ENCODE results near the gene RBCK1. TPM values are rescaled to one million over a fixed set of nuclear protein-coding genes. Genes with fewer than 3 reads are reported as not detected.
"Not testable (repeated sequence)": the region's sequence is repeated elsewhere in the genome, so short reads cannot be mapped to it uniquely, and the experiment has no call there.

Gene RBCK1
- total RNA-seq, 1 donor from 2014 or later: 67.0 TPM

DNA sequence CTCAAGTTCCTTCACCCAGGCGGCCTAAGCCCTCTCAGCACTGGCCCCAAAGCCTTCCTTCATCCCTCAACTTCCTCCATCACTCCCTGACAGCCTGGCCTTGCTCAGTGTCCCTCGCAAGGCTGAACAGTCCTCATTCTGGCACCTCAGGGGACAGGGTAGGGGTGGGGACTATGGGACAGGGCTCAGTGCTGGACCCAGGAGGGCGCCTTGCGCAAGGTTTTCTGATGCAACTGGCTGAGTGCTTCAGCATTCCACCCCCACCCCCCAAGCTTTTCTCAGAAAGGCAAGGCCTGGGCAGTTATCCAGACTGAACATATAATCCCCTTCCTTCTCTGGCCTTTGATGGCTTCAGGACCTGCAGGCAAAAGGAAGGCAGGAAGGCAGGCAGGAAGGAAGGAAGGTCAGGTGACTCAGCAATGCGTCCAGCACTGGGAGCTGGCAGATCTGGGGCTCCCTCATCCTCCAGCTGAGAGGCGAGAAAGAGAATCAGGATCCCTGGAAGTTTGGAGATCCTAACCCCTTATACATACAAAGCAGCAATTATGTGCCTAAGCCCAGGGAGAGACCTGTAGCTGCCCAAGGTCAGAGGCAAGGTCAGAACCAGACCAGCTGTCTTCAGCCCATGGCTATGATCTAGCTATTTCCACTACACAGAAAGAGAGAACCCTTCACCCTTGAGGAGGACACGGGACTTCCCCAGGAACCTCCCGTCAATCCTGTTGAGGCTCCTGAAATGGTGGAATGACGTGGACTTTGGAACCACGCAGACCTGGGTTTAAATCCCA, 36.1 kb upstream of the RBCK1 start:
- Histone ChIP-seq H3K27ac (no peak overlapping the region), H3K4me1 (peaks cover 18% of the 10 kb centered on the region), H3K36me3 (no peaks in the 10 kb centered on the region), H3K4me3 (no peak overlapping the region), H3K9me3 (no peaks in the 10 kb centered on the region), H3K27me3 (no peaks in the 10 kb centered on the region)
- DNase-seq (ENCODE audit: extremely low spot score in 2 of 2): no peak
- intact Hi-C loops (cut with DNase I): no loop called here
- TF ChIP-seq, protein P1, sequence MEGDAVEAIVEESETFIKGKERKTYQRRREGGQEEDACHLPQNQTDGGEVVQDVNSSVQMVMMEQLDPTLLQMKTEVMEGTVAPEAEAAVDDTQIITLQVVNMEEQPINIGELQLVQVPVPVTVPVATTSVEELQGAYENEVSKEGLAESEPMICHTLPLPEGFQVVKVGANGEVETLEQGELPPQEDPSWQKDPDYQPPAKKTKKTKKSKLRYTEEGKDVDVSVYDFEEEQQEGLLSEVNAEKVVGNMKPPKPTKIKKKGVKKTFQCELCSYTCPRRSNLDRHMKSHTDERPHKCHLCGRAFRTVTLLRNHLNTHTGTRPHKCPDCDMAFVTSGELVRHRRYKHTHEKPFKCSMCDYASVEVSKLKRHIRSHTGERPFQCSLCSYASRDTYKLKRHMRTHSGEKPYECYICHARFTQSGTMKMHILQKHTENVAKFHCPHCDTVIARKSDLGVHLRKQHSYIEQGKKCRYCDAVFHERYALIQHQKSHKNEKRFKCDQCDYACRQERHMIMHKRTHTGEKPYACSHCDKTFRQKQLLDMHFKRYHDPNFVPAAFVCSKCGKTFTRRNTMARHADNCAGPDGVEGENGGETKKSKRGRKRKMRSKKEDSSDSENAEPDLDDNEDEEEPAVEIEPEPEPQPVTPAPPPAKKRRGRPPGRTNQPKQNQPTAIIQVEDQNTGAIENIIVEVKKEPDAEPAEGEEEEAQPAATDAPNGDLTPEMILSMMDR (IDR thresholded peaks at IDR 0.05): no peak
- peak; percentile 35 to 47 for TF ChIP-seq POLR2AphosphoS5 (IDR thresholded peaks at IDR 0.05; ENCODE audit: insufficient read depth in 1 of 2, low read depth in 1 of 2)

DNA sequence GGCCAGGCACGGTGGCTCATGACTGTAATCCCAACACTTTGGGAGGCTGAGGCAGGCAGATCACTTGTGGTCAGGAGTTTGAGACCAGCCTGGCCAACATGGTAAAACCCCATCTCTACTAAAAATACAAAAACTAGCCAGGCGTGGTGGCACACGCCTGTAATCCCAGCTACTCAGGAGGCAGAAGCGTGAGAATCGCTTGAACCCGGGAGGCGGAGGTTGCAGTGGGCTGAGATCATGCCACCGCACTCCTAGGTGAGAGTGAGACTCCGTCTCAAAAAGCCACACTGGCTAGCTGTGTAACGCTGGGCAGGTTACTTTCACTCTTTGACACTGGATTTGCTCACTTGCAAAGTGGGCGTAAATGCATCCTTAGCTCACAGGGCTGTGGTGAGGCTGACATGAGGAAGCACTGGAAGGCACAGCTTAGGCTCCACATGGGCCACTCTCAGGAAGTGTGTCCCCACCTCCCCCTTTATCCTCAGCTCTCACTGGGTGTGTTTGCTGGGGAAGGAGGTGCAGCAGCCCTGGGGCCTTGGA, 35.5 kb upstream of the RBCK1 start:
- H3K27me3 ChIP-seq; intact Hi-C loops (cut with DNase I); H3K36me3 ChIP-seq; H3K4me3 ChIP-seq; DNase-seq (ENCODE audit: extremely low spot score in 2 of 2); H3K9me3 ChIP-seq; H3K27ac ChIP-seq: not testable (repeated sequence)
- peaks cover 18% of the 10 kb centered on the region for H3K4me1 ChIP-seq

- Histone ChIP-seq H3K4me3 (no peak overlapping the region), H3K9me3 (no peaks in the 10 kb centered on the region), H3K27ac (no peak overlapping the region), H3K36me3 (no peaks in the 10 kb centered on the region), H3K27me3 (no peaks in the 10 kb centered on the region), H3K4me1 (peaks cover 18% of the 10 kb centered on the region)
- TF ChIP-seq POLR2AphosphoS5 (IDR thresholded peaks at IDR 0.05; ENCODE audit: insufficient read depth in 1 of 2, low read depth in 1 of 2) (no peak), POLR2A (IDR thresholded peaks at IDR 0.05) (no peak)
- TF ChIP-seq, protein P1 (IDR thresholded peaks at IDR 0.05): no peak
- DNase-seq (ENCODE audit: extremely low spot score in 2 of 2): no peak
- intact Hi-C loops (cut with DNase I): no loop called here
Measured at GRCh38 chr20:373171-373890, 34.8 kb upstream of the RBCK1 start.

DNA sequence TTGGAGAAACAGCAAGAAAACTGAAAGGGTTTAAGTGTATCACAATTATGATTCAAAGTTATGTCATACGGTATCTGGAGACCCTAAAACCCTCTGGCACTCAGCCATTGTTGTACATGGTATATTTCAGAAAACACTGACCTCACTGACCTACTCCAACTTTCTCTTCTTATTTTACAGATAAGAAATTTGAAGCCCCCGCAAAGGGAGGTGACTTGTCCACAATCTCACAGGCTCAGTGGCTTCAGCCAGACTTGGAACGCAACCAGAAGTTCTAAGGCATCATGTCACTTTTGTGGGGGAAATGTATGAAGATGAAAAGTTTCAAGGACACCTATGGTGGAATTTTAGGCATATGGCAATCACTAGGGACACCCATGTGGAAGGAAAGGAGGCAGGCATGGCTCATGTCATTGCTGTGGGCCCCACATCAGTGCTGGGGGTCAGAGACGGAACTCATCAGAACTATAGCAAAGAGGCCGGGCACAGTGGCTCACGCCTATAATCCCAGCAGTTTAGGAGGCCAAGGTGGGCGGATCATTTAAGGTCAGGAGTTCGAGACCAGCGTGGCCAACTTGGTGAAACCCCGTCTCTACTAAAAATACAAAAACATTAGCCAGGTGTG, 32.7 kb upstream of the RBCK1 start:
- no peaks in the 10 kb centered on the region for H3K27me3 ChIP-seq
- H3K36me3 ChIP-seq: no peaks in the 10 kb centered on the region
- no peak for DNase-seq (ENCODE audit: extremely low spot score in 2 of 2)
- H3K9me3 ChIP-seq: no peaks in the 10 kb centered on the region
- peaks cover 18% of the 10 kb centered on the region for H3K4me1 ChIP-seq
- TF ChIP-seq POLR2A (IDR thresholded peaks at IDR 0.05): no peak
- TF ChIP-seq, protein P1 (IDR thresholded peaks at IDR 0.05): no peak
- no peak for TF ChIP-seq POLR2AphosphoS5 (IDR thresholded peaks at IDR 0.05; ENCODE audit: insufficient read depth in 1 of 2, low read depth in 1 of 2)
- intact Hi-C loops (cut with DNase I): no loop called here
- H3K4me3 ChIP-seq: no peak overlapping the region
- H3K27ac ChIP-seq: no peak overlapping the region

DNA sequence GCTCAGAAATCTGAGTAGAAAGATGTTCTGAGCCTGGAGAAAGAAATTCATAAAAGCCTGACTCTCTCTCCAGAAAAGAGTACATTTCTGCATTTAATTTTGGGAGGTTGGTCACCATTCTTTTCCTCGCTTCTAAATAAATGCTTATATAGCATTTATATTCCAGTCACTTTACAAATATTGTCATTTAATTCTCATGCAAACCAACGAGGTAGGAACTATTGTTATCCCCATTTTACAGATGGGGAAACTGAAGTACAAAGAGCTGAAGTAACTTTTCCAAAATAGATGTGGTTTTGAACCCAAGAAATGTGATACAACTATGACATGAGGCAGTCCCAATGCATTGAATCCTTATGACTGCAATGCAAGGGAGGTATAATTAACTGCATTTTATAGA, 32.0 kb upstream of the RBCK1 start:
- peaks cover 24% of the 10 kb centered on the region for H3K4me1 ChIP-seq
- intact Hi-C loops (cut with DNase I): no loop called here
- TF ChIP-seq, protein P1 (IDR thresholded peaks at IDR 0.05): no peak
- TF ChIP-seq POLR2A (IDR thresholded peaks at IDR 0.05) (no peak), POLR2AphosphoS5 (IDR thresholded peaks at IDR 0.05; ENCODE audit: insufficient read depth in 1 of 2, low read depth in 1 of 2) (no peak)
- H3K36me3 ChIP-seq: no peaks in the 10 kb centered on the region
- H3K27ac ChIP-seq: no peak overlapping the region
- H3K9me3 ChIP-seq: no peaks in the 10 kb centered on the region
- no peak overlapping the region for H3K4me3 ChIP-seq
- no peak for DNase-seq (ENCODE audit: extremely low spot score in 2 of 2)
- H3K27me3 ChIP-seq: no peaks in the 10 kb centered on the region

Data from vagina (tissue), 2 donors.